NCI-H187 (cell line): ENCODE measurements around the gene DUSP22.

Experiments
- DNase-seq, 2 experiments: peaks; one replicate each; lab custom pipeline; 2025; lab: John Stamatoyannopoulos, UW

Gene DUSP22

DNA sequence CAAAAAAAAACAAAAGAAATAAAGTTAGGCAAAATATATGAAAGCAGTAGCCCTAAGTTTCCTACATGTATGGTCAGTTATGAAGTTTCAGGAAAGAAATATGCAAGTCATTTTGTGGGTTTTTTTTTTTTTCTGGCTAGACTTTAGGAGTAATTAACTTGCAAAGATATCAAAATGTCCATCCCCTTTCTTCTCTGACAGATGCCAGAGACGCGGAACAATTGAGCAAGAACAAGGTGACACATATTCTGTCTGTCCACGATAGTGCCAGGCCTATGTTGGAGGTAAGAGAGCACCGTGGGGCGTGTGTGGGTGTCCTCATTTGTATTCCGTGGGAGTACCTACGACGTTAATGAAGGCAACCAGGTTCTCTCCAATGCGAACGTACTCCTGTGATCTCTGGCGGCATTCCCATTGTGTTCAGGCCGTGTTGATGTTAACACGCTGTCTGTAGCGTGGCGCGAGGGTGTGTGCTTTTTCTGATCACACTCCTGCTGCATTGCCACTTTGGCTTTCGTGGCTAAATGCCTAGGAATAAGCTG lies 19.5 kb downstream of the DUSP22 start:
- DNase-seq = no peak

DNA sequence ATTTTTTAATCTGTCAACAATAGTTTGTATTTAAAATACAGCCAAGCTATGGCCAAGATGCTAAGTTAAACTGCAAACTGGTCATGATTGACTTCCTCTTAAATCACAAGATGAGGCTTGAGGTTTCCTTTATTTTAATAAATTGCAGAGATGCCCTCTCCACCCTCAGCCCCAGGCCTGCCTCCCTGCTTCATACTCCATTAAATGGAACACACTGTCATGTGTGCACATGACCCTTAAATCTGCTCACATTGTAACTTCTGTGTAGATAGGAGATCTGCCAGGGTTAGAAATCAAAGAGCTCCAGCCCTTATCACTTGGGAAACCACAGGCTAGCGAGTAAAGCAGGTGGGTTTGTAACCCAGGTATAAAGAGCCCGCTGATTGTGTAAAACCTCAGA lies 20.8 kb downstream of the DUSP22 start:
- no peak for DNase-seq

DNA sequence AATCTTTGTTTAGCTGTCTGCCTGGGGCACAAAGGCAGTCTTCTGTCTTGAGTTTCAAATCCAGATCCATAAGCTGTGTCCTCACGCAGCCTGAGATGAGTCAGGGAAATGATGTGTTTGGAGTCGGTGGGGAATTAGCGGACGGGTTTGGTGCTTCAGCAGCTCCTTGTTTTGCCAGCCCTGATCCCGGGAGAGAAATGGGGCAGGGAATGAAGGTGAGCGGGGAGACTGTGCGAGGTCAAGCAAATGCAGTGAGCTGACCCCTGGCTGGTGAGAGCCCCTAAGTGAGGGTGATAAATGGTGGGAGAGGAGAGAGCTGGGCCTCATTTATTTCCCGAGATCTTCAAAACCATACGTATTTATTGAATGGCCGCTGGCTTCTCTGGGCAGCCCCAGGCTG lies 21.6 kb downstream of the DUSP22 start:
- no peak for DNase-seq

DNA sequence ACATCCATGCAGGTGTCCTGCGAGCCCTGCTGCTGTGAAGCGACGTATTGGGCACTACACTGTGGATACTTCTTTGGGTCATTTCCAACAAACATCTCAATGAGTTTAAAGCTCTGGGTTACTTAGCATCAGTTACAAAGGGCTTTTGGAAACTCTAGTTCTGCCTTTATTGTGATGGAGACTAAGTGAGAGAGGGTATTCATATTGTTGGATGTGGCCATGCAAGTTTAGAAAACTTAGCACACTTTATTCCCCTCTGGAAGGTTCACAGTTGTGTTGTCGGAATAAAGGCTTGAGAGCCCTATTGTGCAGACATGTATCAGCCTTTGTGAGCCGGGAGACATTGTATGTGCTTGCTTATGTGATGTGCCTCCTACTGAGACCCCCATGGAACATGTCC lies 22.1 kb downstream of the DUSP22 start:
- DNase-seq = no peak

DNA sequence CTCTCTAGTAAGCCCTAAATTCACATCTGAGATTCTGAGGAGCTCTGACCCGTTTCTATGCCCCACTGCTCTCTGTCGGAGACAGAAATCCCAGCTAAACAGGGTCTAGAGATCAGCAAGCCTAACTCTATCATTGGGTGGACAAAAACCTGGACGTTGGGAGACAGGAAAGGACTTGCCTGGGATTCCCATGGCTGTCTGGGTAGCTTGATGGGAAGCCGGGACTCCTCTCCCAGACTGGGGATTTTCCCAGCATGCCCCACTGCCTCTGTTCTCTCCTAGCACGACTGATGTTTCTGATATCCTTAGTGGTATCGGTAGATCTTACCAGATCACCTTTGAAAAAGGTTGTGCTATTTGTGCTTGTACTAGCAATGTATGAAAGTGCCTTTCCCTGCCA lies 22.9 kb downstream of the DUSP22 start:
- DNase-seq = no peak

DNA sequence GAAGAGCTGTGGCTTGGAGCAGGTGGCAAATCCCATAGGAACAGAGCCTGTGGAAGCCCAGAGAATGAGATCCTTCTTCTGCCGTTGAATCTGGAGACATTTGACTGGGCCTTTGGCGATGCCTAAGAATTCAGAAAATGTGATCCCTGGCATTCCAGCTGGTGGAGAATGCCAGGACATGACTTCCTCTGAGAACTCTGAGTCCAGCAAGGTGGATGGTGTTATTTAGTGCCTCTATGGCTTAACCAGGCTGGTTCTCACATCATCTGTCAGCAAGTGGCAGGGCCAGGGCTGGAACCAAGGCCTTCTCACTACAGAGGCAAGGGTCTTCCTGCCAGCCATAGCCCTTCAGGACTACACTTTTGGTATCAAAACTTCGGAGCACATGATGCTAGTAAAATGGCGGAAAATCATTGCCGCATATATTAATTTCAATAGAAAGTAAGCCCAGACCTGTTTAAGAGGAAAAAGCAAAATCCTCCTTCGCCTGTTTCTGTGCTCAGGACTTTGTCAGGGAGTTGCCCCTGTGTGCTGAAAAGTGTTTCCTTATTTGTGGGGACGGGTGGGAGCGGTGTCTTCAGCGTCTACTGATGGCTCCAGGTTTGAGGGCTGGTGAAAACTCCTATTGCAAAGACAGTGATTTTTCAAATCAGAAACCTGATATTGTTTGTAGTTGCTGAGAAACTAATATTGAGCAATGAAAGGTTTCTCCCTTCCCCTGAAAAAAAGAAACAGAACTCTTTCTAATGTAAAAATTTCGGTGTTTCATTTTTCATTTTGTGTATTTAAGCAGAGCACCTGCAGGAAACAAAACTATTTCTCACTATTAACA lies 23.9 kb downstream of the DUSP22 start:
- DNase-seq = no peak

DNA sequence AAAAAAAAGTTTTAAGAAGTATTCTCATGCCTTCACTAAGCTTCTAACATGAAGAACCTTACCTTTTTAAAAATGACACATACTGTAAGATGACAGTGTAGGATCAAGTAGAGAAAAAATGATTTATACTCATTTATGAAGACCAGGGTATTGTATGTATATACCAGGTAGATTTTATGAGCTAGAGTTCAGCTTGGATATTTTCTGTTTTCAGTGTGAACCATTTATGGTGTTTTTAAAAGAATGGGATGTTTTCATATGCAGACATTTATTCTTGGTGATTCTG lies 24.4 kb downstream of the DUSP22 start:
- DNase-seq = no peak

DNA sequence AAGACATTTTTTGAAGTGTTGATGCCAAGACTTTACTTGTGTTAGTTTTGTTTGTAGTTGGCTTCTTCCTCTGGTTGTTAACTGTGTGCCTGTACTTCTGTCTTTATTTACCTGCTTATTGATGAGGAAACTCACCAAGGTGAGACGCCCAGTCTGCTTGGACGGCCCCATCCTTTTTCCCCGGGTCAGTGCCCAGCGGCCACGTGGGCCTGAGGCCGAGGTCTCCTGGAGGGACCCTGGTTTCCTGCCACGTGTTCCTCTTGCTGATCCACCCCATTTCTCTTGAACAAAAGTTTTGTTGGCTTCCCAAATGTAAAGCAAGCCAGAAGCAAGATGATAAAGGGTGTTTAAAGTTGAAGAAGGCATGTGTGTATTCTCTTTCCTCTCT lies 24.8 kb downstream of the DUSP22 start:
- no peak for DNase-seq

DNA sequence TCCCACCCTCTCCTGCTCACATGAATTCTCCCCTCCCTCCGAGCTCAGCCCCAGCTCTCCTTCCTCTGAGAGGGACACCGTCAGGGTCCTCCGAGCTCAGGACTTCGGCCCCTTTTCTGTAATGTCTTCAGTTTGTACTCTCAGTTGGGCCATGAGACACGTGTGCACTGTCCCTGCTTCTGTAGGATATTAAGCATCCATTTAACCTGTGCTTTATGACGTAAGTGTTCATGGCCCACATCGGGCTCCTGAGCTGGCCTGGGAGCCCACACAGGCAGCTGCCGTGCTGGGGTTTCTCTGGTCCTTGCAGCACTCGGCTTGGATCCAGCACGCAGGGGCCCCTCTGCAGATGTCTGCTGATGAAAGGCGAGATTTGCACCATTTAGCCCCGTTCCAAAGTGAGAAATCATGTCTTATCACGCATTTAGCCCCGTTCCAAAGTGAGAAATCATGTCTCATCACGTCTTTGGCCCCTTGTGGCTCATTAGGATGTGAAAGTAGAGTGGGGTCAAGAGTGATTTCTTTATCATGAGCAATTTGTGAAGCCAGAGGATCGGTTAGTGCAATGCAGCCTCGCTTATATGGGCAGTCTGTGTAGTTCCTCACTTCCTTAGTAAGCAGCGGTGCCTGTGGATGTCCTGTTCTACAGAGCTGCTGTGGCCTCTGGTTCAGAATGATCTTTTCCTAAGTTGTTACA lies 25.3 kb downstream of the DUSP22 start:
- DNase-seq = no peak

DNA sequence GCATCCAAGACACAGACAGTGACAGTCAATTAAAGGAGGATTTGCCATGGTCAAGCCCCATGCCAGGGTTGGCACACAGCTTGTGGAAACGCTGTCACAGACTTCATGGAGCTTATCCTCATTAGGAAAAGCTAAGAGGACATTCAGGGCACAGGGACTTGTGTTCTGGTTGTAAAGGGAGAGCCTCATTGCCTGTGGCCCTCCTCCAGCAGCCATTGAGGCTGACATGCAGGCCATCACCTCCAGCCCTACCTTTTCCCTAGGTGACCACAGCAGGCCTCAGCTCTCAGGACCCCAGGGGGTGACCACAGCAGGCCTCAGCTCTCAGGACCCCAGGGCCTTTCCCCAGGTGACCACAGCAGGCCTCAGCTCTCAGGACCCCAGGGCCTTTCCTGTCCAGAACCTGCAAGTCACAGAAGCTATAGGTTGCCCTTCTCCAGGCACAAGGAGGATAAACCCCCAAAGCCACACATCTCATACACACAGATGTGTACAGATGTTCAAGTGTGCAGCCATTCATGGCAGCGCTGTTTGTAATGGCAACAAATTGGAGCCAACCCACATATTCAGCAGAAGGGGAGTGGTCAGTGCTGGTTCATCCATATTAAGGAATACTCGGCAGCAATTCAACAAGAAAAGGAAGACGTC lies 26.1 kb downstream of the DUSP22 start:
- no peak for DNase-seq

DNA sequence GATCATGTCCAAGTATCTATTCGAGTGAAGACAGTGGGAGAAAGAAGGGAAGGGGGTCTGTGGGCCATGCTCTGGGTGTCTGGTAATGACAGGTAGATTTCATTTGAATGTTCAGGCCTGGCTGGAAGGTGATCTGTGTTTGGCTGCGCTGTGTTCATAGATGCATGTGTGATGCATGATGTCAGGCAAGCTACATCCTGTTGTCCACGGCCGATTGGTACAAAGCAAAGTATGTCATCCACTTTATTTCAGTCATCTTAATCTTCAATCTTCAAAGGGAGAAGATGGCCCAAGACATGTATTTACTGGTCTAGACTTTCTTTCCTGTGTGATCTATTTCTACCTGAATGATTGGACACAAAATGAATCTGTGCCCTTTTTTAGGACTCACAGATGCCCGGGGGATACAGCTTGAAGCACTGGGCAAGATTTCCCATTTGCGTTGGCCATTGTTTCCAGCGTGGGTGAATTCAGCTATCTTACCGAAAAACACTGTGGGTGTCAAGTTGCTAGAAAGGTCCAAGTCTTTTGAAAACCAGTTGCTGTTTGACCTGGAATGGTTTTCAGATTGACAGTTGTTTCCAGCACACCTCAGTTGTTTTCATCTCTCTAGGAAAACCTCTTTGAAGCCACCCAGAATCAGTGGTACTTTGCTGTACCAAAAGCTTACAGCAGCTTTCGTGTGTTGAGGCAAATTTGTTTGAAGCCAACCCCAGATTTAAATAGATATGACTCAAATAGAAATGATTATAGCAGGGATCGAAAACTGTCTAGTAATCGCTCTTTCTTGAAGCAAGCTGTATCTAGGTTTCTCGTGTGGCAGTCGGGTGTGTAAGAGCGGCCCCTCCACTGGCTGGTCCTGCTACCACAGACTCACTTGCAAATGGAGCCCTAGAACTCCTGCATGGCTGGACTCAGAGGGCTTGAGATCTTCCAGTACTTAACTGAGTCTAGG lies 27.2 kb downstream of the DUSP22 start:
- no peak for DNase-seq

DNA sequence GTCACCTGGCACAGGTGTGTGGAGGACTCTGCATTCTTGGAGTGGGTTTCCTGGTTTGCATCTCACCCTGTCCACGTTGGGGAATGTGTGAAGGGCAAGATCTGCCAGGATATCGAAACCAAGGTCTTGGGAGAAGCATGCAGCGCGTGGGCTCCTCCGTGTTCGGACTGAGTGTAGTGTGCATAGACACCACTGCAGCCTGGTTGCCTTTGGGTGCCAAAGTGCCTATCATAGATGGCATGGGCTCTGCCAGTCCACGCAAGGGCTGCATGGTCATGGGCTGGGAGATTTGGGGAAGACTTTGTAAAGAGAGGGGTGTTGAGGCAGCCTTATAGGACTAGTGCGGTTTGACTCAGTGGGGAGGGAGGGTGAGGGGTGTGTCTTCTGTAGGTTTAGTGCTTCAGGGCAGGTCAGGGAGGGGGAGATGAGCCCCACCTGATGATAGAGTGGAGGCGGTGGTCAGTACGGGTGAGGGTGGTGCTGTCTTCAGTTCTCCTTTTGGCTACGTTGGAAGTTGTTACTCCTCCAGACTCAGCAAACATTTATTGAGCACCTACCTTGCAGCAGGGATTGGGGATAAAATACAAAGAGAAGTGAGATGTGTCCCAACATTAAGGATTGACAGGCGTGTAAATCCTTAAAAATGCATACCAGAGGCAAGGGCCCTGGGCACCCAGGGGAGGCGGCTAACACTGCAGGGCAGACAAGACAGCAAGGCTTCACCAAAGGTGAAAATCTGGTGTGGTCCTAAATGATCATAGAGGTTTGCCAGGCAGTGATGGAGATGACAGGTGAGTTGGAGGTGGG lies 28.3 kb downstream of the DUSP22 start:
- no peak for DNase-seq

DNA sequence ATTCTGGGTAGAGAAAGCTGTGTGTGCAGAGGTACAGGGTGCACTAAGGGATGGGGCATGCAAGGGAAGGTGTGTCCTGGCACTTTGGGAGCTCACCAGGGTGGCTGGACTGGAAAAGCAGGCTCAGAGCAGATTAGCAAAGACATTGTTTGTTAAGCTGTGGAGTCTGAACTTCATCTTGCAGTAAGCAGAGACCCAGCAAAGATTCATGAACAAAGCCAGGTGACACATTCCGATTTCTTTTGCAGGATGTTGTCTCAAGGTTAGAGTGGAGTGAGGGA lies 28.8 kb downstream of the DUSP22 start:
- no peak for DNase-seq

DNA sequence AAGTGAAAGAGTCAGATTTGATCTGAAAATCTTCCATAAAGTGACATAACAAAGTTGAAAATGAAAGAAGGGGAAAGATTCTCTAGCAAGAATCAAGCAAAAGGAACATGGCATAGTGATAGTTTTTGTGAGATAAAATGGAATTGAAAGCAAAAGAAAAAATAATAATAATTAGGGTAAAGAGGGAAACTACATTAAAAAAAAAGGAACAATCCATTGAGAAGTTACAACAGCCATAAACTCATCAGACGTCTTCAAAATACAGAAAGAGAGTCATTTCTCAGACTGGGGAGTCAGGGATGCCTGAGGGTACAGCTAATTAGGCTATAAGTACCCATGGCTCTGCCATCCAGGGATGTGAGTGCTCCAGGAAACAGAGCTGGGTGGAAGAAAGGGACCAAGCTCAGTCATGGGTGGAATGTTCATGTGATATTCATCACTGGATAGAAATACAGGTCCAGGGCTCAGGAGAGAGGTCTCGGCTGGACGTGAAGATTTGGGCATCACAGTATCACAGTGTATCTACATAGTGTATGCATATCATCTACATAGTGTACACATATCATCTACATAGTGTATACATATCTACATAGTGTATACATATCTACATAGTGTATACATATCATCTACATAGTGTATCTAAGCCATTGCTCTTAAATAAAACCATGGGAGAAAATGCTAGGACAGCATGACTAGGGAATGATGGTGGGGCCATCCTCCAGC lies 29.4 kb downstream of the DUSP22 start:
- no peak for DNase-seq

DNA sequence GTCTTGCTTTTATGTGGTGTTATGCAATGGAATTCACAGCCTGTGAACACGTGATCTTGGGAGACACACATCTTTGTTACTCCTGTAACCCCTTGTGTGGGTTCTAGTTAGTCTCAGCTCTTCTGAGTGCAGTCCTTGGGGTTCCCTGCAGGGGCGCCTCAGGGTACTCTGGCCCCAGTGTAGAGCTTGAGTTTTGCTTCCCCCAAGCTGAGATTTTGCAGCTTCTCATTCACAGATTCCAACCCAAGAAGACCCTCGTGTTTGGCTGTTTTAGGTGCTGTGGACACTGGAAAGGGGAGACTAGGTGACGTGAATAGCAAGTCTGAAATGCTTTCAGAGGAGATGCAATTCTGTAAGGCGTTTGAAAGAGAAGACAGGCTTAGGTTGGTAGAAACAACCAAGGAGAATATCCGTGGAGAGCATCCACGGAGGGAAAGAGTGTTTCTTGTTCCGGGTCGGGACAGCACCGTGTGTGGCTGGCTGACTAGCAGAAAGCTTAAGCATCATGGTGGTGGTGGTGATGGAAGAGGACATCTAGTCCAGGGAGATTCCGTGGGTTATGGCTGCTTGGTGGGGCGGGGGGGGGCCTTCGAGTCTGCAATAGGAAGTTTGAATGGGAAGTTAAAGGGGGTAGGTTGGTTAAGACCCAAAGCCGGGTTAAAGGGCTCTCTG lies 30.1 kb downstream of the DUSP22 start:
- DNase-seq = no peak

DNA sequence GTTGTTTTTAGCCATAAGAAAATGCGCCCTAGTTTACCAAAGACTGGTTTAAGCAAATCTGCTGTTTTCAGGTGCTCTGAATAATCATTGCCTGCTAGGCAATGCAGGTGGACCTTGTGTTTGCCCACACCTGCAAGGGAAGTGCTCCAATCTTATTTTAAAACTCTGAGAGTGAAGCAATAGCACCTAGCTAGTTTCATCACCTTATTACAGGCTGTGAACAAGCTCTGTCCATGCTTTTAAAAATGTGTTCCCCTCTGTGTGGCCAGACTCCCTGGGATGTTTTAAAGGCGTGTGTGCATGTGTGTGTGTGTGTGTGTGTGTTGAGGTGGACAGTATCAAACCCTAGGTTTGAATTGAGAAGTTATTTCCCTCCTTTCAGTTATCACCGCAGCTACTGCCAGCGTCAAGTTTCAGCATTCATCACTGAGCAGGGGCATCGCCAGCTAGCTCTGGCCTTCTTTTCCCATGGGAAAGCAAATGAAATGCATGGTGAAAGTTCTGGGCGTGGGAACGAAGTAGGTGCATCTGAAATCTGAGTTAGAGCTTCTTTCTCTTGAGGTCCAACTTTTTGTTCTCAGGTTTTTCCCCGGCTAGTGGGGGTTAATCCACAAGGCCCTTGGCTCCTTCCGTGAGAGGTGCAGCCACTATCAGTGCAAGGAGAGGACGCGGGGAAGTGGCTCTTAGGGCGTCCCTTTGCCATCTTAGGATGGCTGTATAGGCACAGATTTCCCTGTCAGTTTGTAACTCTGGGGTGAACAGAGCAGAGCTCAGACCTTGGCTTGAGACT lies 30.8 kb downstream of the DUSP22 start:
- DNase-seq = no peak

DNA sequence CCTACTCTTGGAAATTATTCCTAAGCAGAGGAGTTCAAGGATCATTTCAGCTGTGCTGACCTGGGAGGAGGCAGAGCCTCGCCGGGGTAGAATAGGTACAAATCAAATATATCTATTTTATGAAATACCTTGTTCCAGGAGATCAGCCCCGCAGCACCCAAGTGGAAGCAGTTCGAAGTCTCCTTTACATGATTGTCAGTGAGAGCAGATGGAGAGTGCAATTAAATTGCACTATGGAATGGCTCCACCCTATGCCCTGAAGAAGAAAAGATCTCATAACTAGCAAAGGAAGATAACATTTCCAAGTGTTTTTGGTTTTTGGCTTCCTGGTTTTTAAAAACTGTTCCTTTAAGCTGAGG lies 31.4 kb downstream of the DUSP22 start:
- no peak for DNase-seq

DNA sequence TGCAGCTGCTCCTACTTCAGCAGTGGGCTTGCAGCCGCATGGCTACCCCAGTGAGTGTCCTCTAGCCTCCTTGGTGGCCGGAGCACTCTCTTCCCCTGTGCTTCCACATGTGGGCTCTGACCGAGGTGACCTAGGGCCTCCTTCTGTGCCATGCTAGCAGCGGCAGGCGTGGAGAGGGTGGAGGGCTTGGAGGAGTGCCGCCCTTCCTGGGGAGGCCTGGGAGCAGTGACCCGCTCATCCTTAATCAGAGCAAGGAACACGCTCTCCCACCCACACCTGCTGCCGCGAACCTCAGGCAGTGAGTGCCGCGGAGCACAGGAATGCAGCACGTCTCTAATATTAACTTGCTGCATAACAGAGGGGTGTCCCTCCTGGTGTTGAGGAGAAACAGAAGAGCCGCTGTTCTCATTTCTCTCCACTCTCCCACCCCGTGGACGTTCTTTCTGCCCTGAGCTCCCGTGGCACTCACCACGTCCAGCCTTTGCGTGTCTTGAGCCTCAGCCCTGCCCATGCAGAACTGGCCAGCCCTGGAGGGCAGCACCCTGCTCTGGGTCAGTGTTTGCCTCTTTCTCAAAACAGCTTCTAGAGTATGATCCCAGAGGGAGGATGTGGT lies 31.9 kb downstream of the DUSP22 start:
- no peak for DNase-seq

DNA sequence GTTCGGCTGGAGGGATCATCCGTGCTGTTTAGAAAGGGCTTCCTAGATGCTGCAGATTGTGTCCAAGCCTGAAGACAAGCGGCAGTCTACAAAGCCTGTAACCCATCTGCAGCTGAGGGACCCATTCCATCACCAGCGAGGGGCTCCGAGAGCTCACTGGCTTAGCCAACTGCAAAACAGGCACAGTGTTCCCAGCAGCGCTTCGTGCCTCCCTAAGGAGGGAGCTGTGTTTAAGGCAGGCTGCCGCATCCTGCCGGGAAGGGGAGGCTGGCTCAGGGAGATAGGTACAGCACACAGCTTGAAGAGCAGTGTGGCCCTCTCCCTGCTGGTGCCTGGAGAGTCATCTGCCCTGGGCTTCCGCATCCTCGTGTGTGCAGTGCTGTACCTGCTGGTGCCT lies 32.4 kb downstream of the DUSP22 start:
- DNase-seq = no peak
